Activated CD8-positive, alpha-beta T cell treated with anti-CD3 and anti-CD28 coated beads for 36 hours (primary cell): ENCODE data around the gene TMEM38B. TPM values are rescaled to one million over a fixed set of nuclear protein-coding genes. Genes with fewer than 3 reads are reported as not detected.

ENCODE experiments used
- ATAC-seq: fragments of 200-7000 bp; cut with Tn5 transposase; one replicate; pipeline ENCODE4 v1.10.0; 2021; ENCODE audit warnings: mild to moderate bottlenecking, moderate library complexity
- CTCF ChIA-PET: fragments of 350-600 bp; sonication (Branson Sonifier 250); formaldehyde crosslinking; loops from one replicate; lab custom pipeline; 2021; ENCODE audit warnings: antibody characterized with exemption; lab: Charles Lee
- POLR2A ChIA-PET: fragments of 350-600 bp; sonication (Branson Sonifier 250); formaldehyde crosslinking; loops from one replicate; lab custom pipeline; 2021; ENCODE audit warnings: antibody characterized with exemption; lab: Charles Lee
- DNase-seq: peaks from one replicate; pipeline ENCODE4 v3.0.0-alpha.2; 2020
- H3K27ac Mint-ChIP-seq: one replicate; pipeline ENCODE4 v1.8.0; 2021; ENCODE audit warnings: mild to moderate bottlenecking, mixed read lengths
- H3K27me3 Mint-ChIP-seq: one replicate; pipeline ENCODE4 v1.8.0; 2021; ENCODE audit warnings: mixed read lengths
- H3K36me3 Mint-ChIP-seq: one replicate; pipeline ENCODE4 v1.8.0; 2021; ENCODE audit warnings: low read depth, mixed read lengths
- H3K4me1 Mint-ChIP-seq: one replicate; pipeline ENCODE4 v1.8.0; 2021; ENCODE audit warnings: low read depth, mixed read lengths
- H3K4me3 Mint-ChIP-seq: one replicate; pipeline ENCODE4 v1.8.0; 2021; ENCODE audit warnings: mild to moderate bottlenecking, moderate library complexity, mixed read lengths
- H3K9me3 Mint-ChIP-seq: one replicate; pipeline ENCODE4 v1.8.0; 2021; ENCODE audit warnings: mixed read lengths
- CTCF ChIP-seq: fragments of 200-600 bp; IDR thresholded peaks from one replicate; pipeline ENCODE4 v1.8.0; 2022; ENCODE audit warnings: antibody characterized with exemption, mild to moderate bottlenecking
- intact Hi-C: fragments of 100-400 bp; cut with micrococcal nuclease; formaldehyde crosslinking; loops from one replicate; pipeline ENCODE4 v1.10.0; 2022
- total RNA-seq, 2 experiments: library from RNA; stranded (reverse); gene quantifications; one replicate each; pipeline ENCODE4 v1.2.3, GENCODE V29; 2021

Gene TMEM38B
- total RNA-seq, 2 experiments from 2014 or later: 8.2 to 11.3 TPM

GRCh38 chr9:105816202-105816744 is 121.9 kb downstream of the TMEM38B start:
- no peaks in the 10 kb centered on the region for H3K36me3 Mint-ChIP-seq
- H3K4me3 Mint-ChIP-seq: no peak overlapping the region
- intact Hi-C loops: no loop called here
- H3K27ac Mint-ChIP-seq: no peak overlapping the region
- POLR2A ChIA-PET: no interaction called here
- TF ChIP-seq CTCF: no peak
- DNase-seq (no peak), ATAC-seq (no peak)
- H3K9me3 Mint-ChIP-seq: peaks cover 28% of the 10 kb centered on the region
- H3K27me3 Mint-ChIP-seq: no peaks in the 10 kb centered on the region
- H3K4me1 Mint-ChIP-seq: no peaks in the 10 kb centered on the region
- CTCF ChIA-PET: no interaction called here

GRCh38 chr9:105816981-105817380 is 122.6 kb downstream of the TMEM38B start:
- Mint-ChIP-seq H3K27me3 (no peaks in the 10 kb centered on the region), H3K4me3 (no peak overlapping the region), H3K36me3 (no peaks in the 10 kb centered on the region), H3K9me3 (peaks cover 29% of the 10 kb centered on the region), H3K27ac (no peak overlapping the region), H3K4me1 (no peaks in the 10 kb centered on the region)
- no peak for TF ChIP-seq CTCF
- intact Hi-C loops: no loop called here
- CTCF ChIA-PET: no interaction called here
- ATAC-seq (no peak), DNase-seq (no peak)
- POLR2A ChIA-PET: no interaction called here

GRCh38 chr9:105818903-105819302 is 124.6 kb downstream of the TMEM38B start:
- H3K4me3 Mint-ChIP-seq: no peak overlapping the region
- no peaks in the 10 kb centered on the region for H3K27me3 Mint-ChIP-seq
- CTCF ChIA-PET: no interaction called here
- ATAC-seq: no peak
- intact Hi-C loops: no loop called here
- H3K27ac Mint-ChIP-seq: no peak overlapping the region
- no peaks in the 10 kb centered on the region for H3K4me1 Mint-ChIP-seq
- POLR2A ChIA-PET: no interaction called here
- DNase-seq: no peak
- no peaks in the 10 kb centered on the region for H3K36me3 Mint-ChIP-seq
- no peak for TF ChIP-seq CTCF
- H3K9me3 Mint-ChIP-seq: peaks cover 34% of the 10 kb centered on the region

GRCh38 chr9:105822814-105823213 is 128.5 kb downstream of the TMEM38B start:
- ChIA-PET POLR2A (no interaction called here), CTCF (no interaction called here)
- peak; percentile 30 for ATAC-seq
- TF ChIP-seq CTCF: no peak
- intact Hi-C loops: no loop called here
- H3K27me3 Mint-ChIP-seq: no peaks in the 10 kb centered on the region
- H3K36me3 Mint-ChIP-seq: no peaks in the 10 kb centered on the region
- peaks cover 30% of the 10 kb centered on the region for H3K9me3 Mint-ChIP-seq
- no peak overlapping the region for H3K27ac Mint-ChIP-seq
- no peak for DNase-seq
- no peaks in the 10 kb centered on the region for H3K4me1 Mint-ChIP-seq
- H3K4me3 Mint-ChIP-seq: no peak overlapping the region

Other genes starting within 250 kb of the TMEM38B start
- gene FSD1L, start 246.5 kb upstream of the TMEM38B start, total RNA-seq: 1 to 10 TPM; 1.3 TPM
- 10 to 100 TPM; 13.9 to 14.3 TPM for gene FKTN, start 136.4 kb upstream of the TMEM38B start, total RNA-seq
- not detected for gene TAL2, start 32.1 kb upstream of the TMEM38B start, total RNA-seq